ENCODE measurements around the gene CHST15. TPM values are rescaled to one million over a fixed set of nuclear protein-coding genes. Genes with fewer than 3 reads are reported as not detected.
"Not testable (repeated sequence)": the region's sequence is repeated elsewhere in the genome, so short reads cannot be mapped to it uniquely, and the experiment has no call there.

Gene CHST15
- polyA plus RNA-seq, 1 donor: 20.6 TPM

DNA sequence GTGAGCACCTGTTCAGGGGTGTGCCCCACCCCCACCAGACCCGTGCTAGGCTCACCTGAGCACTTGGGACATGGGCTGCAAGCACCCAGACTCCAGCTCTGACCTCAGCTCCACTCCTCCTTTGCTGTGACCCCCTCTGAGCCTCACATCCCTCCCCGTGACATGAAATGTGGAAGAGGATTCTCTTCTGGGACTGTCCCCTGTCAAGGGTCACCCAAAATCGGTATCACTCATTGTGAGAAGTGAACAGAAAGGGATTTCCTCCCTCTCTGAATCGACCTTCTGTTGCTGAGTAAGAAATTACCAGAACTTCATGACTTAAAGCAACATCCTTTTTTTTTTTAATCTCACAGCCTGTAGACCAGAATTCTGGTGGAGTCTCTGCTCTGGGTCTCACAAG, 6.2 kb upstream of the CHST15 start:
- DNase-seq: no peak

DNA sequence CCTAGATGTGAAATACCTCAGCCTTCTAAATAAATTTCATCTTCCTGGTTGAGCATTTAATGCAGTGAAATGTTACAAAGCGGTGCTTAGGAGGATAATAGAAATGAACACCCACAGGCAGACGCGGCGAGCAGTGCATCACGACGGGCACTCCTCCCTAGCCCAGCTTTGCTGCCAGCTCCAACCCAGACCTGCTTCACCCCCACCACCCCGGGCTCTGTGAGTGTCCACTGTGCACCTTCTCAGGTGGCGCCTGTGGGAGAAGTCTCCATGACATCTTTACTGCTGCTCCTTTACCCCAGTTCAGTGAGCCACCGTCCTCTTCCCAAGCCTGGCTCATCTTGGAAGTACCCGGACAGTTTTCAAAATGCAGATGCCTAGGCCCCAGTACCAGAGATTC, 5.2 kb upstream of the CHST15 start:
- no peak for DNase-seq

DNA sequence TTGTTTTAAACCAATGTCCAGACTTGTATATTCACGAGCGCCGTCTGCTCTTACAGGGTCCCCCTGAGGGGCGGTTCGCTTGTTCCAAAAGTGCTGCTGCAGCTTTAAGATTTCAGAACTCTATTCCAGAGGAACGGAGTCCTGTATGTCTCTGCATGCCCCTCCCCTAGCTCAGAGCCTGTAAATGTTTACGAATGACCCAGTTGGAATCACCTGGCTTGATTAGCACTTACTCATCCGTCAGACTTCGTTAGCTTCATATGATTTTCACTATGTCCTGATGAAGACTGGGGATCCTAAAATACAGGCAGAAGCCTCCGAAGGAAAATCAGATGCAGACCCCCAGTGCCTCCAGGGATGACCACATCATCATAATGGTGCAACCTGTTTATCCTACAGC, 4.5 kb upstream of the CHST15 start:
- no peak for DNase-seq

DNA sequence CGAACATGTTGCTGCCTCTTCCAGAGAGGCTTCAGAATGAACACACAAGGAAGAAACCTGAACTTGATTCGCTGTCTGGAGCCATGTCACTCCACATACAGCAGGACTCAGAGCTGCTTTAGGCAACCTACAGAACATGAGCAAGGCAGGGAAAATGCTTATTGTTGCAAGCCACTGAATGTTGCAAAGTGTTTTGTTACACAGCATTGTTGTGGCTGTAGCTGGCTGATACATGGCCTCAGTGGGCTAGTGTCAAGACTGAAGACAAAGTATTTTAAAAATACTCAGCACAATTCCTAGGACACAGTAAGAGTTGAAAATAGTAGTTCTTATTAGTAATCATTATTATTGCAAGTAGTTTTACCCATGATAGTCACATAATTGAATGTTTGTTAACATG, 3.1 kb upstream of the CHST15 start:
- no peak for DNase-seq

DNA sequence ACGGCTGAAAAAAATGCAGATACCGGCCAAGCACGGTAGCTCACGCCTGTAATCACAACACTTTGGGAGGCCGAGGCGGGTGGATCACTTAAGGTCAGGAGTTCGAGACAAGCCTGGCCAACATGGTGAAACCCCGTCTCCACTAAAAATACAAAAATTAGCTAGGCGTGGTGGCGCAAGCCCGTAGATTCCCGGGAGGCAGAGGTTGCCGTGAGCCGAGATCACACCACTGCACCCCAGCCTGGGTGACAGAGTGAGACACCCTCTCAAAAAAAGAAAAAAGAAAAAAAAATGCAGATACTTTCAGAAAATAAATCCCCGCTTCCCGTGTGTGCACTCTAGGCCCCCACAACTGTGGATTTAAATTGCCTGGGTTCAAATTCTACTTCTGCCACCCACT, 2.4 kb upstream of the CHST15 start:
- not testable (repeated sequence) for DNase-seq

DNA sequence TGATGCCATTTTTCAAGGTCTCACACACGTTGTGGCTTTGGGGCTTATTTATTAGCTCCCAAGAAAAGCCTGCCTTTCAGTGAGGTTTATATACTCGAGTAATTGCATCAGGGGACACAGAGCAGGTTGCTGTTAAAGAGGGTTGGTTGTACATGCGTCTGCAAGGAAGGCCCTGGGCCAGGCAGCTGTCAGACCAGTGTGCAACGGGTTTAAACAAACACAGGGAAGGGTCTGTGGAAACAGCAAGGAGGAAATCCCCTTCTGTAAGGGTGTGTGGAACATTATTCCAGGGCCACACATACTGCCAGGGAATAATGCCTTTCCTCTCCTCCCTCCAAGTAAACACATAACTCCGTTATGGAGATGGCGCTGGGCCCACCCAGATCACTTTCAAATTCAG, 1.7 kb upstream of the CHST15 start:
- no peak for DNase-seq

DNA sequence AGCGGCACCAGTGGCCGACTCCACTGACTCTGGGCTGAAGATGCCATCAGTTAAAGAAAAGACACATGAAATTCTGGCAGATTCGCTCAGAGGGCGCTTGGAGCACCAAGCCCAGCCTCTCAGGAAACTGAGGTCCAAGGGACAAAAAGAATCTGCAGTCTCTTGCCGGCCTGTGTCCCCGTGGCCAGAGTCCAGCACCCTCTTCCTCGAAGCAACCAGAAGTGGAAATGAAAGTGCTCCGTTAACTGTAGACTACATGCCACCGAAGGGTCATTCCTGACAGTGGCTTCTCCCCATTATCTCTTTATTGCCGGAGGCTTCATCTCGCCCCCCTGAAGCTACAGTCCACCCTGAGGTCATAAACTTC, 1.0 kb upstream of the CHST15 start:
- no peak for DNase-seq

DNA sequence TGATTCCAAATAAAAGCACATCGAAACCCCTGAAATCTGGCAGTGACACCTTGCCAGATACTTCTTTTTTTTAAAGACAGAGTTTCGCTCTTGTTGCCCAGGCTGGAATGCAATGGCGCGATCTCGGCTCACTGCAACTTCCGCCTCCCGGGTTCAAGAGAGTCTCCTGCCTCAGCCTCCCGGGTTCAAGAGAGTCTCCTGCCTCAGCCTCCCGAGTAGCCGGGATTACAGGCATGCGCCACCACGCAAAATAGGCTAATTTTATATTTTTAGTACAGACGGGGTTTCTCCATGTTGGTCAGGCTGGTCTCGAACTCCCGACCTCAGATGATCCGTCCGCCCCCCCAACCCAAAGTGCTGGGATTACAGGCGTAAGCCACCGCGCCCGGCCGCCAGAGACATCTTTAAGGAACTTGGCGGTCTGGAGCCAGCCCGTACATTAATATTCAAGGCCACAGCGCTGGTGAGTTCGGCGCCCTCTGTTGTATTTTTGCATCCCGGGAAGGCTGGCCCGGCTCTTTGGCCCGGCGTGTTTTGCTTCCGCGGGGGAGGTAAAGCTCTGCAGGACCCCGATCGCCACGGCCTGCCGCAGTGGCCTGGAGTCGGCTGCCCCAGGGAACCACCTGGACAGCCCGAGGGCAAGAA, 498 bp upstream of the CHST15 start:
- not testable (repeated sequence) for DNase-seq

DNA sequence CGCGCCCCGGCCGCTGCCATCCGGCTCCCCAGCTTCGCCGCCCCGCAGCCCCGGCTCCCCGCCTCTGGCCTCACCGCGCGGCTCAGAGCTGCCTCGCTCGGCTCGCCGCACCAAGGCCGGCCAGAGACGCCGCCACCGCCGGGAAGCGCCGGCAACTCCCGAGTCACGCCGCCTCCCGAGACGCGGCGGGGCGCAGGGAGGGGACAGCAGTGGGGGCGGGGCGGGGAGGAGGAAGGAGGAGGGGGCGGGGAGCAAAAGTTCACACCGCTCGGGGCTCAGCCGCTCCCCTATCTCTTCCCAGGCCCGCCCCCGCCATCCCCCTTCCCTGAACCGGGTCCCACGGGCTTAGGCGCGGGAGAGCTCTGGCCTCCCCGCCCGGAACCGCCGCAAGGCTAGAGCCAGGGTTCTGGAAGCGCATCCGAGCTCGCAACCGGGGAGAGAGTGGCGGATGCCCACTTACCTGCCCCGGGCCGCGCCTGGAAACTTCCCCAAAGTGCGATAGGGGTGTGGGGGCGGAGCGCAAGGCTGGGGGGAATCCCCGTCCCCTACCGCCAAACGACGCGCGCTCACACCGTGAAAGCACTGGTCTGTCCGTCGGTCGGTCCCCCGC, 1.0 kb downstream of the CHST15 start:
- no peak for DNase-seq

DNA sequence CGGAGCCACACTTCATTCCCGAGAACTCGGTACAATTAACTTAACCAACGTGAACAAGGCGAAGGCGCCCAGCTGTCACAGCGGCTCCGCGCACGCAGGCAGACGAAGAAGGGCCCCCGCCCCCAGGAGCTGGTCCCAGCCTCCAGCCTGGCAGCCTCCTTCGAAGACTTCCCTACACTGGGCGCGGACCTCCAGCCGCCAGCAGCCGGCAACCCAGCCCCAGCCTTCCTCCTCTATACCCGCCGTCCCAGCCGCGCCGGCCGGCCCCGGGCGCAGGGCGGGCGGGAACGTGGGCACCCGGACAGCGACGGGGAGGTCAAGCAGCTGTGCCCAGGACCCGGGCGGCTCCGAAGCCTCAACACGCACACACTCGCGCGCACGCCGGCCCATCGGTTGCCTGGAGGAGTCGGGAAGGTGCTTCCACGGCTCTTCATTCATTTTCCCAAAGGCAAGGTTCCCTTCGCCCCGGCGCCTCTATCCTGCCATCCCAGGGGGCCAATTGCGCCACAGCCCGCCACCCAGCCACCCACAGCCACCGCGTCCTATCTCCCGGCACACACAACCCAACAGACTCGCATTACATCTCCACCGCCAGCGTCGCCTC, 1.6 kb downstream of the CHST15 start:
- no peak for DNase-seq

DNA sequence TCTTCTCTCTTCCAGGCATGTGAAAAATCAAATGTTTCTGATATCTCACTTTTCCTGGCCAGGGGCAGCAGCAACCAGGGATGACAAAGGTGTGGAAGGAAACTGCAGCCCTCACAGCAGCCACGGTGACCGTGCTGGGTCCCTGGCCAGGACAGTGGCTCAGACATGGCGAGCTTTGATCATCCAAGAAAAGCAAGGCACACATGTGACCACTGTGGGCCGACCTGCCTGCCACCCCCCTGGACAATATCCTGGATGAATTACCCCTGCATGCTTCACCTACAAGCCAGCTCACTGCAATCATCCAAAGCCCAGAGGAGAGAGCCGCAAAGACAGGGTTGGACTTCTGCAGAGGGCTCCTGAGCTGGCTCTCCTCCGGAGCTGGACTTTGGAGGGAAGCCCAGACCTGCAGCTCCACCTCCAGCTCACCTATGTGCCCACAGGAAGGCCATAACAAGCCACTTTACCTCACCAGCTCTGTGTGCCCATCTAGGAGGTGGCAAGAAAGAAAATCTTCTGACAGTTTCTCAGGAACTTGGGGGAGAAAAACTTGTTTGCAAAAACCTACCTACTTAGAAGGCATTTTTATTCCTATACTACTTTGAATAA, 2.7 kb downstream of the CHST15 start:
- no peak for DNase-seq

DNA sequence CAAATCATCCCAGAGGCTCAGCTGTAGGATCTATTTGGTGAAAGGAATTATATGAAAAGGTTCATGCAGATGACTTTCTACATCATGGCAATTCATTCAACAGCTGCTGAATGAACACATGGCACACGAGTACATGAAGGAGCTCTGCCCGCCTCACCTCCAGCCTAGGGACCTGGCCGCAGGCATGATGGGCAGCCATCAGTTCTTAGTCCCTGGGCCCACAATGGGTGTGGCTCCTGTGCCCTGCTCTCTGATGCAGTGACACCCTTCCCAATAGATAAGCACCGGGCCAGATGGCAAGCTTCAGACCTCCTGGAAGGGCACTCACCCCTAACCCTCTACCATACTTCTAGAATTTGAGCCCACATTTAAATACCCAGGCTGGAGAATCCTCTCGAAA, 3.5 kb downstream of the CHST15 start:
- no peak for DNase-seq

DNA sequence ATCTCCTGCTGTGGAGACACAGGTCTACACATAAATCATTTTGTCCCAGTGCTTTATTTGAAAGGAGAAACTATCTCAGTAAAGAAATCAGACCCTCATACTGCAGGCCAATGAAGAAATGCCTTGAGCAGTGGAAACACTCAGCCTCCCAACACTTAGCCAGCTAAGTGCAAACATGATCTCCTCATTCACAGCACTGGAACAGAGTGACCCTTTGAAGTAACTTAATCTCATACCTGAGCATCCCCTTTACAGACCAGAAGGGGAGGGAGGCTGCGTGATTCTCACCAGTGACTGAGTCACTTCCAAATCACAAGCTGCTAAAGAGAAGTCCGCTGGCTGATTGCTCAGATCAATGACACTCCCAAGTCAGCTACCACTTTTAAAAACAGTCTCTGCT, 4.5 kb downstream of the CHST15 start:
- DNase-seq: no peak

DNA sequence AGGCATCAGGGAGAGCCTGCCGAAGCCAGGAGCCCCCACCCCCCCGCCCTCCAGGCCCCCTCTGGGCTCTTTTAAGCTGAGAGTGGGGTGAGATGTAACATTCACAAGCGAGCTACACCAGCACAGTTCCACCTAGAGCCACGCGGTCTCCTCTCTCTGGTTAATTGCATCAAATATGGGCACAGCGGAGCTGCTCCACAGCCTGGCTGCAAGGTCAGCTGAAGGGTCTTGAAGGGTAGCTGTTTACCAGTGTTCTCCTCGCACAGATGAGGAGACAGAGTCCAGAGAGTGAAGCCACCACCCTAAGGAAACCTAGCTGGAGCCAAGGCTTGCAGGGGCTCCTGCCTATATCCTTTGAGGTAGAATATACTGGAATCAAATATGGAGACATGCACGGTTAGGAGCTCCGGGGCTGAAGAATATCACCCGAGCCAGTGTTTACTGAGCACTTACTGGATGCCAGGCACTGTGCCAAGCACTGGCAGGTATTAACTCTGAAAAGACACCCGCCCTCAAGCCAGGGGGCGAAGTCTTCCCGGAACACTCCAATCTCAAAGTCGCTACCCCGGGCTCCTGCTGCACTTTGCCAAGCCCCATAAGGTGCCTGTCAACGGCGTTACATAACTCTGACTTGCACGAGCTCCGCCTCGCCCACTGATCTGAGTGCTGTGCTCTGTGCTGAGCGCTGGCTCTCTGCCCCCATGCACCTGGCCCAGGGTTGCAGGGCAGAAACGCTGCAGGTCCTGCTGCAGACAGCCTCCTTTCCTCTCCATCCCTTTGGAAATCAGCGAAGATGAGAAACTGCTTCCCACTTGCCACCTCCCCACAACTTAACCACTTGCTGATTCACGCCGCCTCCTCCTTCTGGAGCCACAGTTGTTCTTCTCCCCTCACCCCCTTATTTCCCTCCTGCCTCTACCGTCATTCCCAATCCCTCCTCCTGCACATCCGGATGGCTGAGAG, 5.4 kb downstream of the CHST15 start:
- DNase-seq: no peak

DNA sequence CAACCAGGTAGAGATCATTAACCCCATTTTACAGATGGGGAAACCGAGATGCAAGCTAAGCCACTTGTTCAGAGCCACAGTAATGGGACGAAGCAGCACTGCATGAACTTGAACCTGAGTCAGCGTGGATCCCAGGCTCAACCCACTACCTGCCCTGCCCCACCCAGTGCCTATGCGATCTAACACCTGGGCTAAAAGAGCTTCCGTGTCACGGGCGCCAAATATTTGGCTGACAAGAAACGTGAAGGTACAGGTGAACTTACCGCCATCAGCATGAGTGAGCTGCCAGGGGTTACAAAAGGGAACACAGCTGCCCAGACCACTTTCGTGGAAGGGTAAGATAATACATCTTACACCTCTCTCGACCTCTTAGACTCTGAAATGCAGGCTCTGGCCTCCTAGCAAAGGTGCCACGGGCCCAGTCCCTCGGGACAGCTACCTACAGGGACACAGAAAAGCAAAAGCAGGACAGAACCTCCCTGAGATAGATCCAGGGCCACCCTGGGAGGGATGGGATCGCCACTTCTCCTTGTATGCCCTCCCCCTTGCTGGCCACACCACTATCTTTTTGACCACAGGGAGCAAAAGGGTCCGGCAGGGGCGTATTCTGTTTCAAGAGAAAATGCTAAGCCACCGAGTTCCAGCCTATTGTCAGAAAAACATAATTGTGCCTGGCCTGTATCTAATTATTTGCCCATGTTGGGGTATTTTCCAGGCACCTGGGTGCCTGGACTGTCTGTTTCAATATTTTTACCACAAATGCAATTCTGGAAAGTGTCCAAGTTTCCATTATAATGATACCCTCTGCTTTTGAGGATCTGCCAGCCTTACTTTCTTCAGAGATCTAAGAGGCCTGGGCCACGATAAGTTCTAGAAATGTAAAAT, 6.4 kb downstream of the CHST15 start:
- no peak for DNase-seq

DNA sequence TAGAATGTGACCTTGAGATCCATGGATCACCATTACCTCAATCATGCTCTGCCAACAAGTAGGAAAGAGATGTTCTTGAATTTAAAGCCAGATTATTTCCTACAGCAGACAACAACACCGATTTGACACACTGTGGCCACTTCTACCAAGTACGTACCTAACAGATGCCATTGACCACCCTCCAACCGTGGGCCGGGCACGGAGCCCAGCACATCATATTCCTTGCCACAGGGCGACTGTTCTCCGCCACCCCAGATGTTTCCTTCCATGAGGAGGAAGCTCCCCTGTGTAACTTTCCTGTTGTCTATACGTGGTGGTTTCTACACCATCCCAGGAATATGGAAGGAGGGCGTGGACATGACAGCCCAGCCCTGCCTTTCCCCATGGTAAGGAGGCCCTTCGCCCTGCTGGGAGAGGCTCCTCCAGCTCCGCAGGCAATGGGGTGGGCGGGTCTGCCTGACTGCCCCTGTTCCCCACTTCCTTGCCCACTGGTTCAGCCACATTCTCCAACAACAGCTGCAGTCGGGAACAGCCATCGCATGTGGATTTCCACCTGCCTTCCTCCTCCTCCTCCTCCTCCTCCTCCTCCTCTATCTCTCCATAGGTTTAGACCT, 7.2 kb downstream of the CHST15 start:
- no peak for DNase-seq

DNA sequence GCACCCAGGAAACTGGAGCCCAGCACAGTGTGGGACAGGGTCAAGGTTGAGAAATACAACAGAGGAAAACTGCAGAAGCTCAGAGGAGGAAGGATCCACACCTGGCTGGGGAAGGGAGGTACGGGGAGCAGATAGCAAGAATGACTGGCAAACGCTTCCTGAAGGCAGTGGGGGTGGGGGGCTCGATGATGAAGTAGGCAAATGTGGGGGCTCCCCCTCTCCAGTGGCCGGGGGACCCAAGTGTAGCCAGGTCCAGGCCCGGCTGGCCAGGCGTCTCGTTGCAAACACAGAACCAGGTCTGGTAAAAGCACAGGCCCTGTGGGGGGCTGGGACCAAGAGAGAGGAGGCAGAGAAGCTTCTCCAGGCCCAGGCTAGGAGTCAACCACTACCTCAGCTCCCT, 7.7 kb downstream of the CHST15 start:
- DNase-seq: no peak

DNA sequence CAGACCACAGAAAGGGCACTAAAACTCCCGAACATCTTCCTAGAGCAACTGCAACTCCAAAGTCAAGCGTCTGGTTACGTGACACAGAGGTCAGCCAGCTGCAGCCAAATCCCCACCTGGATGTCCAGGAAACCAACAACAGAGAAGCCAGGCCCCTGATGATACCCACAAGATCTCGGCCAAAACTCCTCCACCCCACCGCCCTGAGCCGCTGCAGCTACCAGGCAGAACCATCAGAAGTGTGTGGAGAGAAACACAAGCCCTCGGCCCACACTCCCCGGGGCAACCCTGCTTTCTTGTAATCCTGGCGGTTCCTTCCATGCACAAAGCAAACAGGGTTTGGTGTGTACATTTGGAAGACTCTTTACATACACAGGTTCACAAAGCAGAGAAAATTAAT, 8.7 kb downstream of the CHST15 start:
- DNase-seq: no peak

DNA sequence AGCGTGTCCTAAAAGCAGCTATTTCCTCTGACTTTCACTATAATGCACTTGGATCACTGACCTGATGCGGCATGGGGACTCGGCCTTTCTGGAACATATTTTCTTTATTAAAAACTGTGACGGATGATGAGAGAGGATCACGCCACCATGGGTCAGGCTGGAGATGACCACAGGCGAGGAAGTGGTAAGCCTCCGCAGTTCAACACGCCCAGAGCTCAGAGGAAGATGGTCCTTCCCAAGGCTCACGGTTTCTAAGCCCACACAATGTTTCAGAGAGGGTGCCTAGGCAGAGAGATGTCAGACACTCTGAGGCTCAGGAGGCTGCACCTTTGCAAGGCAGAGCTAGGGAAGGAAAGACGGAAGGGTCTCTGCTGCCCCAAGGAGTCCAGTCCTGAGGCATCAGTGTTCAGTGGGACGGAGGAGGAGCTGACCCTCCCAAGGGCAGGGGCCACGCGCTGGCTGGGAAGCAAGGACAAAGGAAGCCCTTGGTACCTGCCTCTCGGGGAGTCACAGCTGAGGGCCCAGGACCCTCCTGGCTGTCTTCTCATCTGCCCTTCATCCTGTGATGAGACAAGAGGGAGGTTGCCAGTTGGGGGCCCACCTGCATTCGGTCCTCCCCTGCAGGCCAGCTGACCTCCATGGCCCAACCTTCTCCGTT, 9.5 kb downstream of the CHST15 start:
- DNase-seq: no peak

DNA sequence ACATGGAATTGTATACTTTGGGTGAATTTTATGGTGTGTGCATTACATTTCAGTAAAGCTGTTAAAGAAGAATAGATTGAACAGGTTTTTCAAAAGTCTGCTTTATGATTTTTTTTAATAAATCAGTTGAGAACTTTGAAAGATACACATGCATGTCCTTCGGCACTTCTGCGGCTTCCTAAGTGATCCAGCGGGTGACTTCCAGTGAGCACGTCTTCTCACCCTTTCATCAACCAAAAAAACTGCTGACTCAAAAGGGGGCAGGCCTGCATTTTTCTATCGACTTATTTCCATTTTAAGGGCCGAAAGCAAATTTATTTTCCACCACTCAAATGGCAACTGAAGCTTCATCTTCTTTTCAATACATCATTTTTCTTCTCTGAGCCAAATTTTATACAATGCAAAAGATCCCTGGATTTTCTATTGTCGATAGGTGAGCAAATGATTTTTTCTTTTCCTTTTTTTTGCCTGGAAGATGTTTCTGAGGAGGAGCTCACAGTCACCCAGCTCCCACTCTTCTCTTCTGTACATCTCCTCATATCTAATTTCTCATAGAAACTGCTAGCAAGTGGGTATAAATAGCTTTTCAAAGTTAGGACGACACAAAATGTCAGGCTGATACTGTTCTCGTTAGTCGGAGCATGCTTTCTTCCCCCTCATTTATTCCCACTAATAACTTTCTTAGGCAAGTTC, 10.2 kb downstream of the CHST15 start:
- DNase-seq: no peak

Data from left kidney (tissue), 2 donors.